Measurements from ENCODE around the gene TYMS.

GRCh38 chr18:650428-650858 is 7.0 kb upstream of the TYMS start:
- TF ChIP-seq POLR2A (IDR thresholded peaks at IDR 0.05) (no peak), CTCF (IDR thresholded peaks at IDR 0.05 in 4 of 5, conservative IDR thresholded peaks at IDR 0.05 in 1 of 5) (no peak)
